ENCODE data around the gene RGS11.
"Not testable (repeated sequence)": the region's sequence is repeated elsewhere in the genome, so short reads cannot be mapped to it uniquely, and the experiment has no call there.

RGS11 gene

GRCh38 chr16:279531-279930 is 3.8 kb upstream of the RGS11 start:
- no peak for DNase-seq

GRCh38 chr16:278863-279366 is 3.2 kb upstream of the RGS11 start:
- DNase-seq = no peak

GRCh38 chr16:276426-277077 is 808 bp upstream of the RGS11 start:
- no peak for DNase-seq

GRCh38 chr16:275041-275641 is 603 bp downstream of the RGS11 start:
- DNase-seq = no peak

GRCh38 chr16:273547-274421 is 2.0 kb downstream of the RGS11 start:
- no peak for DNase-seq

GRCh38 chr16:272633-273546 is 2.9 kb downstream of the RGS11 start:
- DNase-seq = no peak

- no peak for DNase-seq
Observed at GRCh38 chr16:270381-271255, 5.1 kb downstream of the RGS11 start.

GRCh38 chr16:269061-269796 is 6.5 kb downstream of the RGS11 start:
- DNase-seq = no peak

GRCh38 chr16:268141-269053 is 7.3 kb downstream of the RGS11 start:
- no peak for DNase-seq

GRCh38 chr16:267562-267961 is 8.2 kb downstream of the RGS11 start:
- not testable (repeated sequence) for DNase-seq

GRCh38 chr16:266258-267164 is 9.2 kb downstream of the RGS11 start:
- no peak for DNase-seq

- no peak for DNase-seq
Observed at GRCh38 chr16:265711-266110, 10.0 kb downstream of the RGS11 start.

- DNase-seq = no peak
Observed at GRCh38 chr16:265002-265529, 10.7 kb downstream of the RGS11 start.

GRCh38 chr16:264440-264951 is 11.2 kb downstream of the RGS11 start:
- no peak for DNase-seq

GRCh38 chr16:263944-264343 is 11.8 kb downstream of the RGS11 start:
- no peak for DNase-seq

GRCh38 chr16:263182-263774 is 12.5 kb downstream of the RGS11 start:
- DNase-seq = no peak

- DNase-seq = no peak
Observed at GRCh38 chr16:262121-262745, 13.5 kb downstream of the RGS11 start.

Measured in NCI-H1930 (cell line).